Measurements from ENCODE around the gene ATP2A1. TPM values are rescaled to one million over a fixed set of nuclear protein-coding genes. Genes with fewer than 3 reads are reported as not detected.

The ATP2A1 gene
- total RNA-seq, 2 donors from 2014 or later: not detected

DNA sequence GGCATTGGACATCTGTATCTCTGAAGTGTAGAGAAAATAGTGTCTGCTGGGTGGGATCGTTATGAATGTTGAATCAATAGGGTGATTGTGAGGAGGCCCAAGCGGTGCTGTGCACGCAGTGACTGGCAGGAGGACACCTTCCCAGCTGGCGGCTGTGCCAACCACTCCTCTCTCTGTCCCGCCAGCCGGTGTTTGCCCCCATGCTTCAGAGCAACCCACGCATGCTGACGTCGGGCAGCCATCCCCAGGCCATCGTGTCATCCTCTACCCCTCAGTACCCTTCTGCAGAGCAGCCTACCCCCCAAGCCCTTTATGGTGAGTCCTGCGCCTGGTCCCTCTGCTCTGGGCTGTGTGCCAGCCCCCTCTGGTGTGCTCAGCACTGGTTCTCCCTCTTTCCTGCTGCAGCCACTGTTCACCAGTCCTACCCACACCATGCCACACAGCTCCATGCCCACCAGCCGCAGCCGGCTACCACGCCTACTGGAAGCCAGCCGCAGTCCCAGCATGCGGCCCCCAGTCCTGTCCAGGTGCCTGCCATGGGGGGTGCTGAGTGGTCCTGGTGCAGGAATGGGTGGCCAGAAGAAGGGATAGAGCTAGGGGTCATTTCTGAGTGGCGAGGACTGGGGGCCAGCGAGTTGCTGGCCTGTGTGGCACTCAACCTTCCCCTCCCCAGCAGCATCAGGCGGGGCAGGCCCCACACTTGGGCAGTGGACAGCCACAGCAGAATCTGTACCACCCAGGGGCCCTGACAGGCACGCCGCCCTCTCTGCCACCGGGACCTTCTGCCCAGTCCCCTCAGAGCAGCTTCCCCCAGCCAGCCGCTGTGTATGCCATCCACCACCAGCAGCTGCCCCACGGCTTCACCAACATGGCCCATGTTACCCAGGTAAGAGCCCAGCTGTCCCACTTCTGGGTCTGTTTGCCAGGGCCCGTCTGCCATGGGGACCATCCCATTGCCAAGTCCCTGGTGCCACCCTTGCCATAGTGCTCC lies 43.1 kb upstream of the ATP2A1 start:
- no peak for TF ChIP-seq POLR2A (IDR thresholded peaks at IDR 0.05)
- TF ChIP-seq, protein P1, sequence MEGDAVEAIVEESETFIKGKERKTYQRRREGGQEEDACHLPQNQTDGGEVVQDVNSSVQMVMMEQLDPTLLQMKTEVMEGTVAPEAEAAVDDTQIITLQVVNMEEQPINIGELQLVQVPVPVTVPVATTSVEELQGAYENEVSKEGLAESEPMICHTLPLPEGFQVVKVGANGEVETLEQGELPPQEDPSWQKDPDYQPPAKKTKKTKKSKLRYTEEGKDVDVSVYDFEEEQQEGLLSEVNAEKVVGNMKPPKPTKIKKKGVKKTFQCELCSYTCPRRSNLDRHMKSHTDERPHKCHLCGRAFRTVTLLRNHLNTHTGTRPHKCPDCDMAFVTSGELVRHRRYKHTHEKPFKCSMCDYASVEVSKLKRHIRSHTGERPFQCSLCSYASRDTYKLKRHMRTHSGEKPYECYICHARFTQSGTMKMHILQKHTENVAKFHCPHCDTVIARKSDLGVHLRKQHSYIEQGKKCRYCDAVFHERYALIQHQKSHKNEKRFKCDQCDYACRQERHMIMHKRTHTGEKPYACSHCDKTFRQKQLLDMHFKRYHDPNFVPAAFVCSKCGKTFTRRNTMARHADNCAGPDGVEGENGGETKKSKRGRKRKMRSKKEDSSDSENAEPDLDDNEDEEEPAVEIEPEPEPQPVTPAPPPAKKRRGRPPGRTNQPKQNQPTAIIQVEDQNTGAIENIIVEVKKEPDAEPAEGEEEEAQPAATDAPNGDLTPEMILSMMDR (IDR thresholded peaks at IDR 0.05): no peak
- H3K27me3 ChIP-seq: no peaks in the 10 kb centered on the region
- no peaks in the 10 kb centered on the region for H3K4me1 ChIP-seq
- intact Hi-C loops (cut with DNase I): no loop called here
- no peak for DNase-seq
- WGBS, 2 donors: 66 to 90% methylated on average over 4 to 21 of the region's 25 CpGs
- no peak for ATAC-seq
- H3K27ac ChIP-seq: no peak overlapping the region
- H3K9me3 ChIP-seq: no peaks in the 10 kb centered on the region
- H3K4me3 ChIP-seq: no peak overlapping the region
- H3K36me3 ChIP-seq (replicated peaks in 1 of 2; ENCODE audit: insufficient read depth in 1 of 2, low read depth in 2 of 2): peaks cover 31 to 55% of the 10 kb centered on the region in 2 donors

DNA sequence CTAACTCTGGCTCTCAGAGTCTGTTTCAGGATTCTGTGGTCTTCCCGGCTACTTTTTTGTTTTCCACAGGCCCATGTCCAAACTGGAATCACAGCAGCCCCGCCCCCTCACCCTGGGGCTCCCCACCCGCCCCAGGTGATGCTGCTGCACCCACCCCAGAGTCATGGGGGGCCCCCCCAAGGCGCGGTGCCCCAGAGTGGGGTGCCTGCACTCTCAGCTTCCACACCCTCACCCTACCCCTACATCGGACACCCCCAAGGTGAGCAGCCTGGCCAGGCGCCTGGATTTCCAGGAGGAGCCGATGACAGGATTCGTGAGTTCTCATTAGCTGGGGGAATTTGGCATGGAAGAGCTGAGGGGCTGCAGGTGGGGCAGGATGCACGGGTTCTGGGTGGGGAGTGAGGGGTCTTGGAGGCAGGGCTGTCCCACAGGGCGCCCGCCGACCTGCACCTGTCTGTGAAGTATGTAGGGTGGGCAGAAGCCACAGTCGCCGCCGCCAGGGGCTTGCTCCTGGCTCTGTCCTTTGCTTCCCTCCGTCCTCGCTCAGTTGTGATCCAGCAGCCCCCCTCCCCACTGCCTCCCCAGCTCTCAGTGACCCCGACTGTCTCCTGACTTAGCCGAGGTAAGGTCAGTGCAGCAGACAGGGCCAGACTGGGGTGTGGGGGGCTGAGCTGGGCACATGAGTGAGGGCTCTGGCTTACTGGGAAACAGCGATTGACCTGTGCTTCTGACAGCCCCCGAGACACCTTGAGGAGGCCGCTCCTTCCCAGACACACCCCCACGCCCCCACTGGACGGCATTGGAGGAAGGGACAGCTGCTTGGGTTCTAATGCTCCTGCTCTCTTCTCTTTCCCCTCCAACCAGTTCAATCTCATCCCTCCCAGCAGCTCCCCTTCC lies 42.2 kb upstream of the ATP2A1 start:
- Histone ChIP-seq H3K9me3 (no peaks in the 10 kb centered on the region), H3K27me3 (no peaks in the 10 kb centered on the region), H3K4me1 (no peaks in the 10 kb centered on the region), H3K27ac (no peak overlapping the region), H3K4me3 (no peak overlapping the region), H3K36me3 (replicated peaks in 1 of 2; ENCODE audit: insufficient read depth in 1 of 2, low read depth in 2 of 2) (peaks cover 31 to 47% of the 10 kb centered on the region in 2 donors)
- intact Hi-C loops (cut with DNase I): no loop called here
- ATAC-seq (no peak), DNase-seq (no peak)
- TF ChIP-seq, protein P1 (IDR thresholded peaks at IDR 0.05): no peak
- TF ChIP-seq POLR2A (IDR thresholded peaks at IDR 0.05): no peak
- WGBS, 2 donors: 92 to 94% methylated on average over 9 to 24 of the region's 25 CpGs

DNA sequence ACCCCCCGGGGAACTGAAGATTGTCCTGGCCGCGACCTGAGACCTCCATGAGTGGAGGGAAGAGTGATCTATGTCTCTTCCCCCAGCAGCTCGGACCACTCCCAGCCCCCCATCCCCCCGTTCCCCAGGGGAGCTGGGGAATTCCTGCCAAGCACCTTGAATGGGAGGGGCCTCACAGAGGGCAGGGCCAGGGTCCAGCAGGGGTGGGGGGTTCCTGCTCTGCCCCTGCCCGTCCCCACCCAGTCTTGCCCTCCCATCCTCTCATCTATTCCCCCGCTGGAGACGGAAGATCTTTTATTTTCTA lies 41.6 kb upstream of the ATP2A1 start:
- H3K36me3 ChIP-seq (replicated peaks in 1 of 2; ENCODE audit: insufficient read depth in 1 of 2, low read depth in 2 of 2): peaks cover 31 to 41% of the 10 kb centered on the region in 2 donors
- intact Hi-C loops (cut with DNase I): no loop called here
- no peak for ATAC-seq

DNA sequence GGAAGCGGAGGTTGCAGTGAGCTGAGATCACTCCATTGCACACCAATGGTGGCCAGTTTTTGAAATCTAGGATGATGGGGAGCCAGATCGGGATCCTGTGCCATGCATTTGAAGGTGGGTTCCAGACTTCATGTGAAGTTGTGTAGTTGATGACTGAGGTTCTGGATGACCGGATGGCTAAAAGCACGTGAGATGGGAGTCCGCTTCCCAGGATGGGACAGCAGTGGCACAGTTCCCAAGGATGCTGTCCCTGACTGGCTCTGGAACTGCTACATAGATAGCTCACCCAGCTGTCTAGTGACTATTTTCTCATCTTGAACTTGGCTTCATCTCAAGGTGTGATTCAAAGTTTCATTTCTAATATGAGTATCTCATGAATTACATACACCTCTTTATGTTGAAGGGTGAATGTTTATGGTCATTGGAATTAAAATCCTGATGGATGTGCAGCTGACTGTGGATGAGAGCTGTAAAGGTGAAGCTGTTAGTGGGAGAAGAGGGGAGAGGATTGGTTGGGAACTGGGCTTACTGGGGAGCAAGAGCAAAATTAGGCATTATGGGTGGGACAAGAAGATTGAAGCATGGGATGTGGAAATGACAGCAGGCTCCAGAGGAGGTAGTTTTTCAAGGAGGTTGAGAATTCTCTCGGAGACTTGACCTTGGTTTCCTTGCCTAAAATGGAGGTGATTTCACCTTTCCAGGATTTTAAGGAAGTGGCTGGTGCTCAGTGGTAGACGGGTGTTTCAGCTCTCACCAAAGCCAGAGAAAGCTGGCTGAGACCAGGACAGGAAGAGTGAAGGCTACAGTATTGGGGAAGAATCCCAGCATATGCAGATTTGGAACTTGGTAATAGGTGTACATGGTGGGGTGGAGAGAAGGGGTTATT lies 40.4 kb upstream of the ATP2A1 start:
- H3K4me1 ChIP-seq: no peaks in the 10 kb centered on the region
- no peak overlapping the region for H3K4me3 ChIP-seq
- no peak overlapping the region for H3K27ac ChIP-seq
- no peaks in the 10 kb centered on the region for H3K27me3 ChIP-seq
- no peaks in the 10 kb centered on the region for H3K9me3 ChIP-seq
- ATAC-seq (no peak), DNase-seq (no peak)
- peaks cover 22 to 38% of the 10 kb centered on the region in 2 donors for H3K36me3 ChIP-seq (replicated peaks in 1 of 2; ENCODE audit: insufficient read depth in 1 of 2, low read depth in 2 of 2)
- 93 to 96% methylated on average over 7 of the region's 7 CpGs for WGBS, 2 donors
- intact Hi-C loops (cut with DNase I): no loop called here
- TF ChIP-seq POLR2A (IDR thresholded peaks at IDR 0.05): no peak
- TF ChIP-seq, protein P1 (IDR thresholded peaks at IDR 0.05): no peak

More for the DNA sequence above, 41.6 kb upstream of the ATP2A1 start:
- Histone ChIP-seq H3K27me3 (no peaks in the 10 kb centered on the region), H3K4me3 (no peak overlapping the region), H3K4me1 (no peaks in the 10 kb centered on the region), H3K27ac (no peak overlapping the region), H3K9me3 (no peaks in the 10 kb centered on the region)
- TF ChIP-seq POLR2A (IDR thresholded peaks at IDR 0.05): no peak
- TF ChIP-seq, protein P1 (IDR thresholded peaks at IDR 0.05): no peak
- WGBS, 2 donors: 82 to 96% methylated on average over 7 to 8 of the region's 8 CpGs
- no peak for DNase-seq
